HS-27A (cell line): ENCODE data around the gene ADGRD1.
"Not testable (repeated sequence)": the region's sequence is repeated elsewhere in the genome, so short reads cannot be mapped to it uniquely, and the experiment has no call there.

Experiments
- DNase-seq: peaks from one replicate; pipeline ENCODE4 v3.0.0-alpha.2; 2012; ENCODE audit warnings: low read depth, missing footprints

Gene ADGRD1

GRCh38 chr12:130937546-130937945 is 16.2 kb upstream of the ADGRD1 start:
- DNase-seq, result not testable (repeated sequence)

- no peak for DNase-seq
Measured at GRCh38 chr12:130938186-130938585, 15.5 kb upstream of the ADGRD1 start.

GRCh38 chr12:130944878-130945277 is 8.8 kb upstream of the ADGRD1 start:
- no peak for DNase-seq

GRCh38 chr12:130945786-130946492 is 7.8 kb upstream of the ADGRD1 start:
- no peak for DNase-seq

DNA sequence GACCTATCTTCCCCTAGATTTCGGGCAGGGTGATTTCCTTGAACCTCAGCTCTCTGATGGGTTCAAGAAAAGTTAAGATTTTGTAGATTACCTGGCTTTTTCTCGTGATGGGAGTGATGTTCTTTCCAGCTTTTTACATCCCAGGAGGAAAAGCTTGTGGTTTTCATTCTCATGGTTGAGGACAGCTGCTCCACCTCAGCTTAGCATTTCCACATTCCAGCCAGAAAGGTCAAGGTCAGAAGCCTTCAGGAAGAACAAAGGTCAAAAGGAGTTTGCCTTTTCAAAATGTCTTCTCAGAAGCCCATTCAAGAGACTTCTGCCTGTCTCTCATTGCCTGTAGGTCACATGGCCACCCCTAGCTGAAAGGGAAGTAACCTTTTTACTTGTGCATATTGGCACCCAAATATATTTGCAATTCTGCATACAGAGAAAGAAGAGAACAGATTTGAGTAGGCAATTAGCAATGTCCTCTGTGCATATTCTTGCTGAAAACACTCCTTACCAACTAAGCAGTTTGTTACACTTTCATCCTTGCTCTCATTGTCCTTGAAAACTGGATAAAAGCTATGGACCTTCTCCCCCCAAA is 6.6 kb upstream of the ADGRD1 start:
- DNase-seq, result no peak

GRCh38 chr12:130948136-130948535 is 5.6 kb upstream of the ADGRD1 start:
- no peak for DNase-seq

DNA sequence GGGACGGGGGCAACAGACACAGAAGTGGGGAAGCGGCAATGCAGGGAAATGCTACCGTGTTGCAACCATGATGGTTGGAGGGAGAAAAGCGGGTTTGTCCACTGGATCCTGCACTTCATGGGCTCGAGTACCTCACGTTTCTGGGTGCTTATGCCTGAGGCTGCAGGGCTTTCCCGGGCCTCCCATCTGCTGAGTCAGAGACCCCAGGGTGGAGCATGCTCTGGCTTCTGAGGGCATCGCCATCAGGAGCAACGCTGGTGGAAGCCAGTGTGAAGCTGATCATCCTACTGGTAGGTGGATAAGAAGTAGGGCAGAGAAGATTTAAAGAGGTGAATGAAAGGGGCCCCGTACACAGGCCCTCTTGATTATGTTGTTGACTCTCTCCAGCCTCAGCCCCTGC is 5.0 kb upstream of the ADGRD1 start:
- DNase-seq, result no peak

GRCh38 chr12:130949806-130950205 is 3.9 kb upstream of the ADGRD1 start:
- DNase-seq, result no peak

DNA sequence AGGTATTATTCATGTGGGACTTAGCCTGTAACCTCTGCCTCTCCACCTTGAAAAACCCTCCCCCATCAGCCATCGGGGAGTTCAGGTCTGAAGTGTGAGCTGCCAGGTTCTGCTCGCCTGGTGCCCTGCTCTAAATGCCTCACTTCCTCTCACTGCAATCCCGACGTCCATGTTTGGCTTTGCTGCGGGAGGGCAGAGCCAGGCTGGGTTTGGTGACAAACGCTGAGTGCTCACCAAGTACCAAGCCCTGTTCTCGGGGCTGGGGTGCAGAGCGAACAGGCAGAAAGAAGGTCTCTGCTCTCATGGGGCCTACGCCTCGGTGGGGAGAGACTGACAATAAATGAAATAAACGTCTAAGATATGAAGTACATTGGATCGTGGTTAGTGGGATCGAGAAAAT is 2.1 kb upstream of the ADGRD1 start:
- no peak for DNase-seq

DNA sequence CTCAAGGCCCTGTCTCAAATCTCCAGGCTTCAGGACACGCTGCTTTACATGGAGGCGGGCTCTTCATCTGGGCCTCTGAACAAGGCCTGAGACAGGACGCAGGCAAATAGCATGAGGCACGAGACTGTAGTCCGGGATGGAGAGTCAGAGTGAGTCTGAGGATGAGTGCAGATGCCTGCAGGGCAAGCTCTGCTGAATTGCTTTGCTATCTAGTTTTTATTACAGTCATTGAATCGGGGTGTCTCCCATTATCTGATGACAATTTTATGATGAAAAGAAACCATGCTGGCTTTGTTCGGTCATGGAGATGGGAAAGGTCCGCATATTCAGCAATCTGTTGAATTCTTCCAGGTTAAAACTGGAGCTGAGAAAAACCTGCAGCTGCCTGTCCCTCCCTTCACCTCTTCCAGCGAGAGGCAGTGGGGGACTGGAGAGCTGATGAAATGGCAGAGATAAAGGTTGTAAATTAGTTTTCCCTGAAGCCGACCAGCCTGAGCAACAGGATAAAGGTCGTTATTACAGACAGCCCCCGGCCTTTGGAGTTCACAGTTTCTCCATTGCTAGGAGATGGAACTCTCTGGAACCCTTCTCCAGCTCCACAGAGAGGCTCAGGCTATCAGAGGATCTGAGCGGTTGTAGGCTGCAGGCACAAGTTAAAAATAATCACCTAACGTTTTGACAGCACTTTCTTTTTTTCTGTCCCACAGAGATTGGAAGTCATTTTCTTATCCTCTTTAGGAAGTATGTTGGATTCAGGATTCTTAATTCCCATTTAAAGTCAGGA is 1.3 kb upstream of the ADGRD1 start:
- no peak for DNase-seq

- DNase-seq, result no peak
Measured at GRCh38 chr12:130954544-130954831, 781 bp downstream of the ADGRD1 start.

DNA sequence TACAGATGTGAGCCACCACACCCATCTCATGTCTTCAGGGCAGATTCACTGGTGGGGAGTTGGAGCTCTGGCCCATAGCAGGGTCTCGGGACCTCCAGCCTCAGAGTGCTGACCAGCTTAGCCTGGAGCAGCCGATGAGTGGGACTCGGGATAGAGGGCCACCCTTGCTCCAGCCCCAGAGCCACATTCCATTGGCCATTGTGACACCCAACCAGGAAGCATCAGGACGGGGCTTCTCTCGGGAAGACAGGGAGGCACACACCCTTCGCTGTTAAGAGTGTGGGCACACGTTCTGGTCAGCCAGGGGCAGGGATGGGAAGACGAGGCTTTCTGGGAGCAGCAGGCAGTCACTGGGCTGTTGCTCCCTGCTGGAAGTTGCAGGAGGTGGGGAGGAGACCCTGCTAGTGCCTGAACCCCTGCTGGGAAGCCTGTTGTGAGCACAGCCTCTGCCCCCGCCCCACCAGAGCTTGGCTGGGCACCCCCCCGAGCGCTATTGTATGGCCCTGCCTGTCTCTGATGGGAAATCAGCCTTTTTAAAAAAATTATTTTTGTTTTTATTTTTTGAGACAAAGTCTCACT is 1.6 kb downstream of the ADGRD1 start:
- no peak for DNase-seq

- DNase-seq, result no peak
Measured at GRCh38 chr12:130956009-130956408, 2.3 kb downstream of the ADGRD1 start.

DNA sequence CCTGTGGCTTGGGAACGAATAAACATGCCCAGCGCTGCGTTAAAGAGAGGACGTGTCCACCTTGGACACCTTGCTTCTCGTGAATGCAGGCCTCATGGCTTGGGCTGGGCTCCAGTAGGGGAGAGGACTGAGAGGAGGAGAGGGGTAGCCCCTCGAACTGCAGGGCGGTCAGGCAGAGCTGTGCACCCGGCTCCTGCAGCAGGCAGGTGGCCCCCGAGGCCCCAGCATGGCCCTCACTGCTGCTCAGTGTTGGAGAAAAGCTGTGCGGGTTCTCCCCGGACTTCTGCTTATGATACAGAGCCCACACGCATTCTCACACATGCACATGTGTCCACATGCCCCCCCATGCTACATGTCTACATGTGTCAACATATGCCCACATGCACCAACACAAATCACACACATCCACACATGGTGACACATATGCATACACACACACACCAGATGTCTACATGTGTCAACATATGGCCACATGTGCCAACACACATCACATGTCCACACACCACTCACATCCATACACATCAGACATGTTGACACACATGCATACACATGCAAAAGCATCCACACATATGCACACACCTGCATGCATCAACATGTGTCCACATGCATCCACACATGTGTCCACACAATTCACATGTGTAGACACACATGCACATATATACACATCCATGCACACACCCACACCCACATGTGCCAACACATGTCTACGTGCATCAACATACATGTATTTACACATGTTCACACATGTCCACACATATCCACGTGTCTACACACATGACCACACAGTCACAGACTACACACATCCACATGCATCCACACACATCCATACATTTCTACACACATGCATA is 3.0 kb downstream of the ADGRD1 start:
- DNase-seq, result no peak

GRCh38 chr12:130957304-130957621 is 3.6 kb downstream of the ADGRD1 start:
- no peak for DNase-seq

DNA sequence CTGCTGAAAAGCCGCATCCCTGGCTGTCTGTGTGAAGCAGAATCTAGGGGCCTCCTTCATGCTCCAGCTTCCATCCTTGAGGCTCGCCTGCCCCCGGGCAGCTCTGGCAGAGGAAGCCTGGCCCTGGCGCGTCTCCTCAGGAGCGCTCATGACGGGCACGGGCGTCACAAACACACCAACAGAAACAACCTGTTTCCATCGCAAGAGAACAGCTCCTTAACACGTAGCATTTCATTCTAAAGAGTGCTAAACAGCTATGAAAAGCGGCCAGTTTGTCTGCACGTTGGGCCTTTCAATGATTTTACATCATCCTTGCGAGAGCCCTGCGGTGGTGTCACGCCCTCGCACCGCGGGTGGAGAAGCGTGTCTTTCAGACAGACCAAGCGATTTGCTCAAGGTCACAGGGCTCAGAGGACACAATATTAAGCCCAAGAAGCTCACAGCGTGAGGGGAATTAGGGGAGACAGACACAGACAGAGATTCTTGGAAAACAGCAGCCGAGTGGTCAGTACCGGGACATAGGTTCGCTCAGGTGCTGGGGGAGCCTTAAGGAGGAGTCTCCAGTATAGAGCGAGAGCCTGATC is 4.9 kb downstream of the ADGRD1 start:
- DNase-seq, result no peak

GRCh38 chr12:130959632-130960031 is 5.9 kb downstream of the ADGRD1 start:
- DNase-seq, result no peak

- no peak for DNase-seq
Measured at GRCh38 chr12:130960058-130960457, 6.4 kb downstream of the ADGRD1 start.

DNA sequence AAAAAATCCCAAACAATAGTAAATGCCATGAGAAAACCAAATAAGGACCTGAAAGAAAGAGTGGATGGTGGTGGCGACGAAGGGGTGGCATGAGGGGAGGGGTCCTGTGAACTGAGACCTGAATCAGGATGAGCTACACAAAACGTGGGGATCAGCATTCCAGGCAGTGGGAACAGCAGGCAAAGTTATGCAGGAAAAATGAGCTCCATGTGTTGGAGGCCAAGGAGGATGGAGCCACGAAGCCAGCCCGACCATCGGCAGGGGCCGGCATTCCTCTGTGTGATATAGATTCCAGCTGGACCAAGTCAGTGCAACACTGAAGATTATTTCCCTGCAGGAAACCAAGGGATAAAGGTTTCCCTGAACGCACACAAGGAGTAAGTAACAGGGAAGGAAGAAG is 7.1 kb downstream of the ADGRD1 start:
- DNase-seq, result no peak

DNA sequence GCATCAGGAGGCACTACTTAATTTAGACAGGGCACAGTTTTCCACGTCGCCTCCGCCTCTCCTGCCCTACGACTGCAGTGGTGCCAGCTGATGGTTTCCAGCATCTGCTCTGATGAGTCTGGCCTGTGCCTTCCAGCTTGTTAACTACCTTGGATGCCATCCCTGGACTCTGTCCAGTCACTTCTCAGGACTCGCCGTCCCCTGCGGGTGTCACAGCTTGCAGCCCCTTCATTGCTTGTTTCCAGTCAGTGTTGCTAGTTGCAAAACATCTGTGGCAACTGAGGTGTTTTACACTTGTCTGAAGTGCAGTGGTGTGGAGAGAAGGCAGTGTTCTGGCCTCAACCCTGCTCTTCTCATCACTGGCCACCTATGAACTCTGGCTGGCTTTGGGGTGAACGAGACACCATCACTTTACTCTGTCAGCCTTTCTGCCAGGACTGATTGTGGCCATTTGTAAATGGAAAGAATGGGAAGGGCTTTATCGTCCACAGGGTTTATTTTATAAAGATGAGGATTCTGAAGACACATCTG is 8.3 kb downstream of the ADGRD1 start:
- DNase-seq, result no peak

DNA sequence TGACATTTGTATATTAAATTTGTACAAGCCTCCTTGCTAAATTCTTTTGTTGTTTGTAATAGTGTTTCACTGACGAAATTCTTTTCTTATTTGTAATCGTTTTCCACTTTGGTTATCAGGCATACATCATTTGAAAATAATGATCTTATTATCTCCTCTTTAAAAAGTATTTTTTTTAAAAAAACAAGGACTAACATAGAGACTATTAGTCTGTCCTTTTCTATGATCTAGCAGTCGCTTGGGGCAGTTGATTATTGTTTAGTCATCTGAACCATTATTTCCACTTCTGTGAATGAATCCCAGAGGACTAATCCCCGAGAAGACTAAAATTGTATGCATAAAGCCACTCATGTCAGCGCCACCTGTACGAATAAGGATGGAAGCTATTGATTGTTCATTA is 11.5 kb downstream of the ADGRD1 start:
- DNase-seq, result no peak

GRCh38 chr12:130965668-130966067 is 12.0 kb downstream of the ADGRD1 start:
- no peak for DNase-seq
